ENCODE results near the gene ALPL. TPM values are rescaled to one million over a fixed set of nuclear protein-coding genes. Genes with fewer than 3 reads are reported as not detected.

Gene ALPL
- total and polyA plus RNA-seq, 2 of the 4 experiments (the other 2 are of a cell fraction) = 0.54 to 2.2 TPM

DNA sequence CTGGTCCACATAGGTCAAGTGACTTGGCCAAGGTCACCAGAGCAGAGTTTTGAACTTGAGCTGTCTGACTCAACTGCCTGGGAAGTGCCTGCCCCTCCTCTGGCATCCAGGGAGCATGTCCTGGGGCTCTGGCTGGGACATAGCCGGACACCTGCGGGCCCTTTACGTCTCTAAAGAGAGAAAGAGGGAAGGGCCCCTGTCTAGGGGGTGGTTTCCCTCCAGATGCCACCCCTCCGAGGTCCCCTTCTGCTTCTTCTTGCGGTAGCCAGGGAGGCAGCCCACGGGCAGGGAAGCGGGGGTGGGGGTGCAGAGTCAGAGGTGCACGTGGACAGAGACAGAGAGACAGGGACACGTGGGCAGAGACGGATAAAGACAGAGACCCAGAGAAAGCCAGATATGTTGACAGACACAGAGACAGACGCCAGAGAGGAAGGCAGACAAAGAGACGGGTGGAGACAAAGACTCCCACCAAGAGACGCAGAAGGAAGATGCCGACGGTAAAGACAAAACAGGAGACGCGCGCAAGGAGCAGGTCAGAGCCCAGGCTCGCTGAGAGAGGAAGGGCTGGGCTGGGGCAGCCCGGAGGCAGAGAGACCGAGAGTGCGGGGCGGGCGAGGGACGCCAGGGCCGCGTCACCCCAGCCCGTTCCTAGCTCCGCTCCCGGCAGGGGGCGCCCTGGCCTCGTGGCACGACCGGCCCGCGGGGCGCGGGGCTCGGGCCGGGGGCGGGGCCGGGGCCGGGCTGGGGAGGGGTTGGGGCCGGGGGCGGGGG lies 458 bp upstream of the ALPL start (continued):
- TF ChIP-seq SMC3 (IDR thresholded peaks at IDR 0.05; ENCODE audit: low read depth, low read length) = peak; percentile 60
- no peak for TF ChIP-seq POLR2A (IDR thresholded peaks at IDR 0.05; ENCODE audit: low read depth, low read length)
- no peak for TF ChIP-seq NFE2L2 (IDR thresholded peaks at IDR 0.05; ENCODE audit: low read depth, low read length)

DNA sequence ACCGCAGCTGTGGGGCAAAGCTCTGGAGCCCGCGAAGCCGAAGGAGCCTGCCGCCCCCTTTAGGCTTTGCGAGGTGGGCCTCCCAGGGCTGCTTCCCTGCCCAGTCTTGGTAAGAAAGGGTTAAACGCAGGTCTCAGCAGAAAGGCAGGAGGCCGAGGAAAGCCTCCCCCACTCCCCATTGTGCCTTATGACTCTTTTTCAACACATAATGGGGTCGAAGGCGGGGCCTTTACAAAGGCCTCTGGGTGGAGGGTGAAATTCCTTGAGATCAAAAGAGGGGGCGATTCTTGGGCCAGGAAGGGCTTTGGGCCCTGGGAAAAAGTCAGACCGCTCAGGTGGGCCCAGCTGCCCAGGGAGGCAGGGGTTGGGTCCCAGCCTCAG lies 880 bp downstream of the ALPL start:
- H3K9me1 ChIP-seq (ENCODE audit: insufficient read depth, low read length) = peaks cover 11% of the 10 kb centered on the region
- H3K4me1 ChIP-seq (ENCODE audit: control insufficient read depth, insufficient read depth, low read length) = peaks cover 12% of the 10 kb centered on the region
- H2BK5ac ChIP-seq (ENCODE audit: low read depth, low read length, poor library complexity, severe bottlenecking) = no peak overlapping the region
- no peak overlapping the region for H2BK120ac ChIP-seq (ENCODE audit: low read depth, low read length)
- no peak overlapping the region for H2AK5ac ChIP-seq (ENCODE audit: low read depth, low read length)
- no peak overlapping the region for H3K56ac ChIP-seq (ENCODE audit: extremely low read depth, insufficient read depth, low read length)
- TF ChIP-seq MAZ (IDR thresholded peaks at IDR 0.05; ENCODE audit: borderline replicate concordance, low read depth, low read length) (no peak), CTCF (conservative IDR thresholded peaks at IDR 0.05; ENCODE audit: low read depth, low read length) (no peak), RFX5 (IDR thresholded peaks at IDR 0.05; ENCODE audit: low read depth, low read length) (no peak), ELK1 (IDR thresholded peaks at IDR 0.05; ENCODE audit: borderline replicate concordance, low read depth, low read length) (no peak)
- H3K4me2 ChIP-seq (ENCODE audit: low read depth, low read length) = no peak overlapping the region; the same call in 1 of the 2 replicates
- H4K5ac ChIP-seq (ENCODE audit: low read depth, low read length) = no peak overlapping the region
- no peak for DNase-seq
- H3K23ac ChIP-seq (ENCODE audit: low read depth, low read length) = no peak overlapping the region
- H3K4me3 ChIP-seq (ENCODE audit: insufficient read depth, low read depth, low read length) = no peak overlapping the region
- no peaks in the 10 kb centered on the region for H3K36me3 ChIP-seq (ENCODE audit: control insufficient read depth, insufficient read depth, low read length)
- peak overlapping the region; percentile 53 for H2AFZ ChIP-seq (replicated peaks; ENCODE audit: low read length, poor library complexity)
- ChIA-PET CTCF (interaction anchor here (0.6 to 1.7 kb wide), 2 partner anchors 11 to 140 kb away, joined by 5 read pairs; no protein-coding TSS in a partner anchor), POLR2A (ENCODE audit: unreplicated experiment) (no interaction called here)
- no TSS peak for BruUV-seq (replicated peaks)
- no peaks in the 10 kb centered on the region for H3K9me3 ChIP-seq (ENCODE audit: control insufficient read depth, insufficient read depth, low read length)
- dilution Hi-C loops (cut with HindIII; ENCODE audit: low sequenced_read_pairs, unreplicated experiment) (no loop called here), in situ Hi-C loops (cut with MboI; ENCODE audit: low sequenced_read_pairs) (loop anchor here (5.0 kb wide), 1 partner anchor 82 kb away; no protein-coding TSS in a partner anchor), intact Hi-C loops (cut with micrococcal nuclease) (loop anchor here (5.0 kb wide), 1 partner anchor 147 kb away; no protein-coding TSS in a partner anchor)
- 60% methylated on average over 2 of the region's 12 CpGs; no CpG with 5 or more reads in 1 of the 2 experiments for WGBS, 2 experiments (ENCODE audit: extremely low coverage in 2 of 2, insufficient read length in 1 of 2)
- H4K20me1 ChIP-seq (ENCODE audit: insufficient read depth, low read length) = 0 out of 2 replicates have a peak, but pooled peaks cover 4% of the 10 kb centered on the region
- no peak for ATAC-seq (ENCODE audit: low read depth)
- H2BK15ac ChIP-seq (ENCODE audit: low read depth, low read length) = no peak overlapping the region
- no peaks in the 10 kb centered on the region for H3K79me1 ChIP-seq (ENCODE audit: low read depth in 1 of 2, low read length in 2 of 2)
- H4K91ac ChIP-seq (ENCODE audit: insufficient read depth, low read depth, low read length) = no peak overlapping the region
- H2BK20ac ChIP-seq (ENCODE audit: low read depth, low read length) = no peak overlapping the region
- peak overlapping the region; percentile 50 for H2AK9ac ChIP-seq (replicated peaks; ENCODE audit: low read depth, low read length, poor library complexity)
- no peak overlapping the region for H3K9ac ChIP-seq (ENCODE audit: low read depth, low read length)
- no peak overlapping the region for H3K18ac ChIP-seq (ENCODE audit: low read depth, low read length)
- H3K14ac ChIP-seq (replicated peaks; ENCODE audit: low read depth, low read length) = no peak overlapping the region
- H3K27me3 ChIP-seq (ENCODE audit: control insufficient read depth, insufficient read depth, low read length) = peaks cover 16% of the 10 kb centered on the region
- no peak overlapping the region for H3K27ac ChIP-seq (ENCODE audit: insufficient read depth, low read length)
- no peak overlapping the region for H4K8ac ChIP-seq (ENCODE audit: low read depth in 2 of 2, low read length in 2 of 2)
- H3K4ac ChIP-seq (ENCODE audit: low read depth, low read length) = no peak overlapping the region

Data from IMR-90 (cell line).